WTC11 (cell line): ENCODE measurements around the gene L3MBTL1. TPM values are rescaled to one million over a fixed set of nuclear protein-coding genes. Genes with fewer than 3 reads are reported as not detected.

ENCODE experiments used
- ATAC-seq: fragments of 200-7000 bp; cut with Tn5 transposase; 2 replicates; pipeline ENCODE4 v1.10.0; 2021; ENCODE audit warnings: mild to moderate bottlenecking, moderate library complexity
- CTCF ChIA-PET: fragments of 300-600 bp; sonication (Branson Sonifier 250); formaldehyde crosslinking; loops from one replicate; lab custom pipeline; 2021; ENCODE audit warnings: antibody characterized with exemption; lab: Charles Lee
- POLR2A ChIA-PET: fragments of 350-600 bp; sonication (Branson Sonifier 250); formaldehyde crosslinking; loops from one replicate; lab custom pipeline; 2021; ENCODE audit warnings: antibody characterized with exemption; lab: Charles Lee
- DNase-seq: peaks from one replicate; pipeline ENCODE4 v3.0.0; 2021; ENCODE audit warnings: low spot score
- H3K27ac Mint-ChIP-seq: 2 replicates; pipeline ENCODE4 v1.8.0; 2021; ENCODE audit warnings: mixed read lengths
- H3K27me3 Mint-ChIP-seq: 2 replicates; pipeline ENCODE4 v1.8.0; 2021; ENCODE audit warnings: low read depth, mild to moderate bottlenecking, moderate library complexity, mixed read lengths
- H3K36me3 Mint-ChIP-seq: 2 replicates; pipeline ENCODE4 v1.8.0; 2021; ENCODE audit warnings: mixed read lengths
- H3K4me1 Mint-ChIP-seq: 2 replicates; pipeline ENCODE4 v1.8.0; 2022; ENCODE audit warnings: mixed read lengths
- H3K4me3 Mint-ChIP-seq: 2 replicates; pipeline ENCODE4 v1.8.0; 2021; ENCODE audit warnings: mild to moderate bottlenecking, moderate library complexity, mixed read lengths
- H3K9me3 Mint-ChIP-seq: 2 replicates; pipeline ENCODE4 v1.8.0; 2021; ENCODE audit warnings: mixed read lengths
- CREM ChIP-seq: sonication (generic); formaldehyde crosslinking; IDR thresholded peaks from 2 replicates; pipeline ENCODE4 v1.8.1; 2022; ENCODE audit warnings: mild to moderate bottlenecking, missing genetic modification reagents, moderate library complexity
- FOXK1 ChIP-seq: sonication (generic); formaldehyde crosslinking; IDR thresholded peaks from 2 replicates; pipeline ENCODE4 v1.8.0; 2022; ENCODE audit warnings: mild to moderate bottlenecking, moderate library complexity, missing genetic modification reagents
- GABPB1 ChIP-seq: sonication (generic); formaldehyde crosslinking; IDR thresholded peaks from 2 replicates; pipeline ENCODE4 v1.8.1; 2023; ENCODE audit warnings: mild to moderate bottlenecking, missing genetic modification reagents
- HMGA2 ChIP-seq: fragments of 250-450 bp; sonication (Bioruptor Pico); IDR thresholded peaks from 2 replicates; pipeline ENCODE4 v1.4.0; 2021; ENCODE audit warnings: mild to moderate bottlenecking, moderate library complexity
- IRF2 ChIP-seq: sonication (generic); formaldehyde crosslinking; IDR thresholded peaks from 2 replicates; pipeline ENCODE4 v1.8.0; 2022; ENCODE audit warnings: low read depth, missing genetic modification reagents, borderline replicate concordance
- MXD4 ChIP-seq: fragments of 250-450 bp; sonication (Bioruptor Pico); IDR thresholded peaks from 2 replicates; pipeline ENCODE4 v1.8.0; 2021; ENCODE audit warnings: mild to moderate bottlenecking, moderate library complexity, borderline replicate concordance
- NFATC4 ChIP-seq: fragments of 250-450 bp; sonication (Bioruptor Pico); IDR thresholded peaks from 2 replicates; pipeline ENCODE4 v1.9.0; 2021; ENCODE audit warnings: mild to moderate bottlenecking
- NFE2L1 ChIP-seq: sonication (generic); formaldehyde crosslinking; IDR thresholded peaks from 2 replicates; pipeline ENCODE4 v1.8.1; 2023; ENCODE audit warnings: missing genetic modification reagents
- SOX15 ChIP-seq: fragments of 250-450 bp; sonication (Bioruptor Pico); IDR thresholded peaks from 2 replicates; pipeline ENCODE4 v1.9.0; 2021; ENCODE audit warnings: mild to moderate bottlenecking
- SP1 ChIP-seq: sonication (generic); formaldehyde crosslinking; conservative IDR thresholded peaks from 2 replicates; pipeline ENCODE4 v1.8.1; 2022; ENCODE audit warnings: missing genetic modification reagents
- TCF7 ChIP-seq: sonication (generic); formaldehyde crosslinking; IDR thresholded peaks from 2 replicates; pipeline ENCODE4 v1.8.0; 2022; ENCODE audit warnings: mild to moderate bottlenecking, low read depth, missing genetic modification reagents, moderate library complexity
- TEAD4 ChIP-seq: sonication (generic); formaldehyde crosslinking; IDR thresholded peaks from 2 replicates; pipeline ENCODE4 v1.8.0; 2022; ENCODE audit warnings: mild to moderate bottlenecking, missing genetic modification reagents
- TP53 ChIP-seq: sonication (generic); formaldehyde crosslinking; IDR thresholded peaks from 2 replicates; pipeline ENCODE4 v1.8.1; 2023; ENCODE audit warnings: mild to moderate bottlenecking, missing genetic modification reagents
- ZBTB21 ChIP-seq: sonication (generic); formaldehyde crosslinking; IDR thresholded peaks from 2 replicates; pipeline ENCODE4 v1.8.1; 2023; ENCODE audit warnings: mild to moderate bottlenecking, missing genetic modification reagents, borderline replicate concordance
- total RNA-seq: library from RNA; stranded (reverse); gene quantifications from 3 replicates; pipeline ENCODE4 v1.2.3, GENCODE V29; 2021
- TF ChIP-seq, protein P1 (sequence below): fragments of 250-450 bp; sonication (Bioruptor Pico); IDR thresholded peaks from 2 replicates; pipeline ENCODE4 v1.9.0; 2021; ENCODE audit warnings: mild to moderate bottlenecking
- TF ChIP-seq, protein P2 (sequence below): fragments of 250-450 bp; sonication (Bioruptor Pico); IDR thresholded peaks from 2 replicates; pipeline ENCODE4 v2.1.2; 2022; ENCODE audit warnings: mild to moderate bottlenecking, moderate library complexity
- TF ChIP-seq, protein P3 (sequence below): sonication (generic); formaldehyde crosslinking; IDR thresholded peaks from 2 replicates; pipeline ENCODE4 v1.8.0; 2022; ENCODE audit warnings: mild to moderate bottlenecking, missing genetic modification reagents
- TF ChIP-seq, protein P4 (sequence below): sonication (generic); formaldehyde crosslinking; IDR thresholded peaks from 2 replicates; pipeline ENCODE4 v1.8.0; 2022; ENCODE audit warnings: mild to moderate bottlenecking, missing genetic modification reagents
- TF ChIP-seq, protein P5 (sequence below): fragments of 200-600 bp; IDR thresholded peaks from 2 replicates; pipeline ENCODE4 v1.8.0; 2022; ENCODE audit warnings: antibody characterized with exemption
- TF ChIP-seq, protein P6 (sequence below): sonication (generic); formaldehyde crosslinking; conservative IDR thresholded peaks from 2 replicates; pipeline ENCODE4 v1.8.1; 2022; ENCODE audit warnings: mild to moderate bottlenecking, missing genetic modification reagents
- TF ChIP-seq, protein P7 (sequence below): fragments of 250-450 bp; sonication (Bioruptor Pico); IDR thresholded peaks from 2 replicates; pipeline ENCODE4 v1.8.0; 2021; ENCODE audit warnings: mild to moderate bottlenecking

Gene L3MBTL1
- total RNA-seq, 1 experiment from 2014 or later = 28.3 TPM

DNA sequence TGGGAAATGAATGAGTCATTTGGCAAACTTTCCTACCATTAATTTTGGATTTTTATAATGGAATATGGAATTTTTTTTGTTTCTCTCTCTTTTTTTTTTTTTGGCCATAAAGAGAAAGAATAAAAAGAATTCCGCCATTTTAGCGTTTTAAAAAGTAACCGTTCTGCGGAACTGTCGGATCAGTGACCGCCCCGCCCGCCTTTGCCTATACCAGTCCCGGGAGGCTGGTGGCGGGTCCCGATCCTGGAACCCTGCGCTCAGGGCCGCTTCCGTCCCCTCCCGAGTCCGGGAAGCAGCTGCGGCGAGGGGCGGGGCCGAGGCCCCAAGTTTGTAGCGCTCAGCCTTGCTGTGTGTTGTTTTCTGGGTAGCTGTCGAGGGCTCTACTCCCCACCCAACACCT lies 609 bp downstream of the L3MBTL1 start (continued):
- TF ChIP-seq, protein P1, sequence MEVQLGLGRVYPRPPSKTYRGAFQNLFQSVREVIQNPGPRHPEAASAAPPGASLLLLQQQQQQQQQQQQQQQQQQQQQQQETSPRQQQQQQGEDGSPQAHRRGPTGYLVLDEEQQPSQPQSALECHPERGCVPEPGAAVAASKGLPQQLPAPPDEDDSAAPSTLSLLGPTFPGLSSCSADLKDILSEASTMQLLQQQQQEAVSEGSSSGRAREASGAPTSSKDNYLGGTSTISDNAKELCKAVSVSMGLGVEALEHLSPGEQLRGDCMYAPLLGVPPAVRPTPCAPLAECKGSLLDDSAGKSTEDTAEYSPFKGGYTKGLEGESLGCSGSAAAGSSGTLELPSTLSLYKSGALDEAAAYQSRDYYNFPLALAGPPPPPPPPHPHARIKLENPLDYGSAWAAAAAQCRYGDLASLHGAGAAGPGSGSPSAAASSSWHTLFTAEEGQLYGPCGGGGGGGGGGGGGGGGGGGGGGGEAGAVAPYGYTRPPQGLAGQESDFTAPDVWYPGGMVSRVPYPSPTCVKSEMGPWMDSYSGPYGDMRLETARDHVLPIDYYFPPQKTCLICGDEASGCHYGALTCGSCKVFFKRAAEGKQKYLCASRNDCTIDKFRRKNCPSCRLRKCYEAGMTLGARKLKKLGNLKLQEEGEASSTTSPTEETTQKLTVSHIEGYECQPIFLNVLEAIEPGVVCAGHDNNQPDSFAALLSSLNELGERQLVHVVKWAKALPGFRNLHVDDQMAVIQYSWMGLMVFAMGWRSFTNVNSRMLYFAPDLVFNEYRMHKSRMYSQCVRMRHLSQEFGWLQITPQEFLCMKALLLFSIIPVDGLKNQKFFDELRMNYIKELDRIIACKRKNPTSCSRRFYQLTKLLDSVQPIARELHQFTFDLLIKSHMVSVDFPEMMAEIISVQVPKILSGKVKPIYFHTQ (CRISPR knock-in tag) = no peak
- no peak for TF ChIP-seq SOX15
- TF ChIP-seq ZBTB21 (CRISPR knock-in tag) = no peak
- no peak for TF ChIP-seq FOXK1 (CRISPR knock-in tag)
- no peak for TF ChIP-seq GABPB1 (CRISPR knock-in tag)
- no peak for TF ChIP-seq TP53 (CRISPR knock-in tag)
- TF ChIP-seq, all 79 proteins: peak for 0

DNA sequence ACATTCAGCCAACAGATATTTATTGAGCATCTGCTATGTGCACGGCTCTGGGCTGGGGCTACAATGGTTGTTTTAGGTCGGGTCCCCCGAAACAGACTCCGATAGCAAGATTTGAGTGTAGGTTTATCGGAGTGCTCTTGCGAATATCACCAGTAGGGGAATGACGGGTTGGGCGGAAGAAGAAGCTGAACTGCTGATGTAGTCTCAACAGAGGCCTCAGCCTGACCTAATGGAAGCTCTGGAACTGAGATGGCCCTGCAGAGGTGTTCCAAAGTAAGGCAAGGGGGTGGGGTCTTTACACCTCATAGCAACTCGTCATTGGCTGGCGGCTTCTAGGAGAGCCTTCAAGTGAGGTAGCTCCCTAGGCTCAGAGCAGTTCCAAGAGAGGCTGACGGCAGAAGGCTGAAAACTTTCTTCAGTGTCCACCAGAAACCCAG lies 1.1 kb downstream of the L3MBTL1 start:
- H3K9me3 Mint-ChIP-seq = no peaks in the 10 kb centered on the region
- TF ChIP-seq, protein P2, sequence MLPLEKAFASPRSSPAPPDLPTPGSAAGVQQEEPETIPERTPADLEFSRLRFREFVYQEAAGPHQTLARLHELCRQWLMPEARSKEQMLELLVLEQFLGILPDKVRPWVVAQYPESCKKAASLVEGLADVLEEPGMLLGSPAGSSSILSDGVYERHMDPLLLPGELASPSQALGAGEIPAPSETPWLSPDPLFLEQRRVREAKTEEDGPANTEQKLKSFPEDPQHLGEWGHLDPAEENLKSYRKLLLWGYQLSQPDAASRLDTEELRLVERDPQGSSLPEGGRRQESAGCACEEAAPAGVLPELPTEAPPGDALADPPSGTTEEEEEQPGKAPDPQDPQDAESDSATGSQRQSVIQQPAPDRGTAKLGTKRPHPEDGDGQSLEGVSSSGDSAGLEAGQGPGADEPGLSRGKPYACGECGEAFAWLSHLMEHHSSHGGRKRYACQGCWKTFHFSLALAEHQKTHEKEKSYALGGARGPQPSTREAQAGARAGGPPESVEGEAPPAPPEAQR (CRISPR knock-in tag) = no peak
- TF ChIP-seq TCF7 (no peak), SP1 (CRISPR knock-in tag) (0 out of 2 replicates have a peak, but pooled peaks have one; percentile 29), NFE2L1 (CRISPR knock-in tag) (no peak), NFATC4 (CRISPR knock-in tag) (no peak)
- TF ChIP-seq, protein P3, sequence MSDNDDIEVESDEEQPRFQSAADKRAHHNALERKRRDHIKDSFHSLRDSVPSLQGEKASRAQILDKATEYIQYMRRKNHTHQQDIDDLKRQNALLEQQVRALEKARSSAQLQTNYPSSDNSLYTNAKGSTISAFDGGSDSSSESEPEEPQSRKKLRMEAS (CRISPR knock-in tag) = 0 out of 2 replicates have a peak, but pooled peaks have one; percentile 28
- TF ChIP-seq, protein P4, sequence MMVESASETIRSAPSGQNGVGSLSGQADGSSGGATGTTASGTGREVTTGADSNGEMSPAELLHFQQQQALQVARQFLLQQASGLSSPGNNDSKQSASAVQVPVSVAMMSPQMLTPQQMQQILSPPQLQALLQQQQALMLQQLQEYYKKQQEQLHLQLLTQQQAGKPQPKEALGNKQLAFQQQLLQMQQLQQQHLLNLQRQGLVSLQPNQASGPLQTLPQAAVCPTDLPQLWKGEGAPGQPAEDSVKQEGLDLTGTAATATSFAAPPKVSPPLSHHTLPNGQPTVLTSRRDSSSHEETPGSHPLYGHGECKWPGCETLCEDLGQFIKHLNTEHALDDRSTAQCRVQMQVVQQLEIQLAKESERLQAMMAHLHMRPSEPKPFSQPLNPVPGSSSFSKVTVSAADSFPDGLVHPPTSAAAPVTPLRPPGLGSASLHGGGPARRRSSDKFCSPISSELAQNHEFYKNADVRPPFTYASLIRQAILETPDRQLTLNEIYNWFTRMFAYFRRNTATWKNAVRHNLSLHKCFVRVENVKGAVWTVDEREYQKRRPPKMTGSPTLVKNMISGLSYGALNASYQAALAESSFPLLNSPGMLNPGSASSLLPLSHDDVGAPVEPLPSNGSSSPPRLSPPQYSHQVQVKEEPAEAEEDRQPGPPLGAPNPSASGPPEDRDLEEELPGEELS = no peak
- TF ChIP-seq, protein P5, sequence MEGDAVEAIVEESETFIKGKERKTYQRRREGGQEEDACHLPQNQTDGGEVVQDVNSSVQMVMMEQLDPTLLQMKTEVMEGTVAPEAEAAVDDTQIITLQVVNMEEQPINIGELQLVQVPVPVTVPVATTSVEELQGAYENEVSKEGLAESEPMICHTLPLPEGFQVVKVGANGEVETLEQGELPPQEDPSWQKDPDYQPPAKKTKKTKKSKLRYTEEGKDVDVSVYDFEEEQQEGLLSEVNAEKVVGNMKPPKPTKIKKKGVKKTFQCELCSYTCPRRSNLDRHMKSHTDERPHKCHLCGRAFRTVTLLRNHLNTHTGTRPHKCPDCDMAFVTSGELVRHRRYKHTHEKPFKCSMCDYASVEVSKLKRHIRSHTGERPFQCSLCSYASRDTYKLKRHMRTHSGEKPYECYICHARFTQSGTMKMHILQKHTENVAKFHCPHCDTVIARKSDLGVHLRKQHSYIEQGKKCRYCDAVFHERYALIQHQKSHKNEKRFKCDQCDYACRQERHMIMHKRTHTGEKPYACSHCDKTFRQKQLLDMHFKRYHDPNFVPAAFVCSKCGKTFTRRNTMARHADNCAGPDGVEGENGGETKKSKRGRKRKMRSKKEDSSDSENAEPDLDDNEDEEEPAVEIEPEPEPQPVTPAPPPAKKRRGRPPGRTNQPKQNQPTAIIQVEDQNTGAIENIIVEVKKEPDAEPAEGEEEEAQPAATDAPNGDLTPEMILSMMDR = no peak
- TF ChIP-seq, protein P6, sequence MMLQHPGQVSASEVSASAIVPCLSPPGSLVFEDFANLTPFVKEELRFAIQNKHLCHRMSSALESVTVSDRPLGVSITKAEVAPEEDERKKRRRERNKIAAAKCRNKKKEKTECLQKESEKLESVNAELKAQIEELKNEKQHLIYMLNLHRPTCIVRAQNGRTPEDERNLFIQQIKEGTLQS (CRISPR knock-in tag) = no peak
- peak overlapping the region; percentile 86 for H3K27ac Mint-ChIP-seq
- CTCF ChIA-PET = interaction anchor here (0.6 to 3.1 kb wide), 10 partner anchors 8 to 332 kb away, joined by 3 to 19 read pairs (median 4); partner anchors contain the start of gene SRSF6
- POLR2A ChIA-PET = interaction anchor here (0.6 to 2.6 kb wide), 4 partner anchors 37 to 347 kb away, joined by 4 to 23 read pairs (median 6); partner anchors contain the start of gene SRSF6
- H3K4me1 Mint-ChIP-seq = peaks cover 8% of the 10 kb centered on the region; the same call in 1 of the 2 replicates
- peak; percentile 69 for DNase-seq
- H3K36me3 Mint-ChIP-seq = no peaks in the 10 kb centered on the region
- peak; percentile 89 for ATAC-seq
- peaks cover 33% of the 10 kb centered on the region for H3K27me3 Mint-ChIP-seq
- H3K4me3 Mint-ChIP-seq = peak overlapping the region; percentile 68

DNA sequence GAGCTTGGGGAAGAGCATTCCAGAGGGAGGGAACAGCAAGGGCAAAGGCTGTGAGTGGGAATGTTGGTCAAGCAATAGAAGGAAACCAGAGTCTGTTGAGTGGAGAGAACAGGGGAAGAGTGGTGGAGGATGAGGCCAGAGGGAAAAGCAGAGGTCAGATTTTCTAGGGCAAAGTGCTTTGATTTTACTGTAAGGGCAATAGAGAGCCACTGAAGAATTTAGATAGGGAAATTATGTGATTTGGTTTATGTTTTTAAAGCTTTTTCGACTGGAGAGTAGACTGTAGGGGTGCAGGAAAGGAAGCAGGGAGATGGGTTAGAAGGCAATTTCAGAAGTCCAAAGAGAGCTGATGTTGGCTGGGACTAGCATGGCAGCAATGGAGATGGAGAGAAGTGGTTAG lies 4.4 kb downstream of the L3MBTL1 start:
- CTCF ChIA-PET = no interaction called here
- no peak overlapping the region; the same call in 1 of the 2 replicates for H3K4me3 Mint-ChIP-seq
- TF ChIP-seq CREM (CRISPR knock-in tag) (no peak), HMGA2 (CRISPR knock-in tag) (no peak), TEAD4 (CRISPR knock-in tag) (no peak), SP1 (CRISPR knock-in tag) (no peak), MXD4 (CRISPR knock-in tag) (no peak), IRF2 (no peak)
- TF ChIP-seq, protein P7, sequence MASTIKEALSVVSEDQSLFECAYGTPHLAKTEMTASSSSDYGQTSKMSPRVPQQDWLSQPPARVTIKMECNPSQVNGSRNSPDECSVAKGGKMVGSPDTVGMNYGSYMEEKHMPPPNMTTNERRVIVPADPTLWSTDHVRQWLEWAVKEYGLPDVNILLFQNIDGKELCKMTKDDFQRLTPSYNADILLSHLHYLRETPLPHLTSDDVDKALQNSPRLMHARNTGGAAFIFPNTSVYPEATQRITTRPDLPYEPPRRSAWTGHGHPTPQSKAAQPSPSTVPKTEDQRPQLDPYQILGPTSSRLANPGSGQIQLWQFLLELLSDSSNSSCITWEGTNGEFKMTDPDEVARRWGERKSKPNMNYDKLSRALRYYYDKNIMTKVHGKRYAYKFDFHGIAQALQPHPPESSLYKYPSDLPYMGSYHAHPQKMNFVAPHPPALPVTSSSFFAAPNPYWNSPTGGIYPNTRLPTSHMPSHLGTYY = no peak

More for the DNA sequence above, 4.4 kb downstream of the L3MBTL1 start:
- H3K4me1 Mint-ChIP-seq = peaks cover 12% of the 10 kb centered on the region
- POLR2A ChIA-PET = interaction anchor here (0.5 kb wide), 1 partner anchor 55 kb away, joined by 4 read pairs; no protein-coding TSS in a partner anchor
- no peaks in the 10 kb centered on the region for H3K9me3 Mint-ChIP-seq
- peaks cover 7% of the 10 kb centered on the region; the same call in 1 of the 2 replicates for H3K36me3 Mint-ChIP-seq
- no peak for DNase-seq
- H3K27me3 Mint-ChIP-seq = peaks cover 5% of the 10 kb centered on the region
- no peak overlapping the region; the same call in 1 of the 2 replicates for H3K27ac Mint-ChIP-seq
- ATAC-seq = no peak
